Body of pancreas (tissue), 4 donors: ENCODE data around the gene ADGRL3.

Experiments used
- CTCF ChIP-seq, 7 experiments: fragments of 450-650 bp in 4 of 7; fragments of 200-600 bp in 3 of 7; sonication (generic) in 3 of 7; IDR thresholded peaks; one replicate each; pipeline ENCODE4 v1.5.1; 2016 to 2019; ENCODE audit warnings: antibody characterized with exemption in 7 of 7
- POLR2A ChIP-seq, 3 donors: fragments of 450-650 bp; IDR thresholded peaks; one replicate each; pipeline ENCODE4 v1.6.1; 2016; ENCODE audit warnings: antibody characterized with exemption in 3 of 3, mild to moderate bottlenecking in 2 of 3

- TF ChIP-seq CTCF (IDR thresholded peaks at IDR 0.05) (no peak), POLR2A (IDR thresholded peaks at IDR 0.05) (no peak)
Observed at GRCh38 chr4:61175495-61175894, 24.6 kb upstream of the ADGRL3 start.
